Tibial artery (tissue), 4 donors: ENCODE data around the gene DNAAF1.
"Not testable (repeated sequence)": the region's sequence is repeated elsewhere in the genome, so short reads cannot be mapped to it uniquely, and the experiment has no call there.

Experiments
- DNase-seq, 2 donors: peaks; one replicate each; pipeline ENCODE4 v3.0.0-alpha.2; 2019
- H3K27ac ChIP-seq, 2 donors: fragments of 200-600 bp; sonication (generic) in 1 of 2; 1 replicate in 1 of 2; 2 replicates in 1 of 2; pipeline ENCODE4 v1.5.1; 2018 to 2019; ENCODE audit warnings: mild to moderate bottlenecking in 1 of 2
- H3K27me3 ChIP-seq, 2 donors: fragments of 200-600 bp; sonication (generic) in 1 of 2; one replicate each; pipeline versions ENCODE4 v1.5.1 to v1.6.0; 2016 to 2019
- H3K36me3 ChIP-seq, 3 donors: fragments of 200-600 bp; sonication (generic) in 2 of 3; one replicate each; pipeline ENCODE4 v1.5.1; 2016 to 2019; ENCODE audit warnings: mild to moderate bottlenecking in 2 of 3
- H3K4me1 ChIP-seq, 4 donors: fragments of 200-600 bp; sonication (generic) in 2 of 4; 1 replicate in 3 of 4; 2 replicates in 1 of 4; pipeline ENCODE4 v1.5.1; 2016 to 2019
- H3K4me3 ChIP-seq, 2 donors: fragments of 200-600 bp; sonication (generic) in 1 of 2; 1 replicate in 1 of 2; 2 replicates in 1 of 2; pipeline ENCODE4 v1.5.1; 2018 to 2019; ENCODE audit warnings: mild to moderate bottlenecking in 2 of 2
- H3K9me3 ChIP-seq, 3 donors: fragments of 200-600 bp; sonication (generic) in 1 of 3; one replicate each; pipeline ENCODE4 v1.5.1; 2016 to 2019
- CTCF ChIP-seq, 2 experiments: fragments of 200-600 bp in 1 of 2; fragments of 450-650 bp in 1 of 2; IDR thresholded peaks; one replicate each; pipeline ENCODE4 v1.5.1; 2017 to 2019; ENCODE audit warnings: antibody characterized with exemption in 2 of 2, mild to moderate bottlenecking in 1 of 2, moderate library complexity in 1 of 2
- intact Hi-C: fragments of 100-400 bp; cut with DNase I; formaldehyde crosslinking; loops from one replicate; pipeline ENCODE4 v1.15.0; 2023; ENCODE audit warnings: low total_unique reads

DNAAF1 gene

GRCh38 chr16:84110527-84110926 lies 34.6 kb upstream of the DNAAF1 start:
- peaks cover 0 to 31% (median 21%) of the 10 kb centered on the region in 4 donors for H3K4me1 ChIP-seq
- no peak overlapping the region for H3K27ac ChIP-seq
- no peaks in the 10 kb centered on the region for H3K27me3 ChIP-seq
- peaks cover 0 to 21% (median 4%) of the 10 kb centered on the region in 3 donors for H3K36me3 ChIP-seq
- DNase-seq = no peak
- TF ChIP-seq CTCF (IDR thresholded peaks at IDR 0.05) = no peak
- no peak overlapping the region for H3K4me3 ChIP-seq
- intact Hi-C loops = no loop called here
- H3K9me3 ChIP-seq = no peaks in the 10 kb centered on the region

- peaks cover 0 to 18% (median 4%) of the 10 kb centered on the region in 3 donors for H3K36me3 ChIP-seq
- peaks cover 0 to 37% (median 24%) of the 10 kb centered on the region in 4 donors for H3K4me1 ChIP-seq
- H3K4me3 ChIP-seq = no peak overlapping the region
- no peaks in the 10 kb centered on the region for H3K9me3 ChIP-seq
- no peaks in the 10 kb centered on the region for H3K27me3 ChIP-seq
- no peak overlapping the region for H3K27ac ChIP-seq
- DNase-seq = no peak
- intact Hi-C loops = no loop called here
- no peak for TF ChIP-seq CTCF (IDR thresholded peaks at IDR 0.05)
These were observed 33.6 kb upstream of the DNAAF1 start for GRCh38 chr16:84111525-84111924.

- Histone ChIP-seq H3K36me3 (peaks cover 0 to 18% (median 4%) of the 10 kb centered on the region in 3 donors), H3K4me1 (peaks cover 0 to 37% (median 24%) of the 10 kb centered on the region in 4 donors)
- intact Hi-C loops, H3K4me3 ChIP-seq, H3K9me3 ChIP-seq, H3K27me3 ChIP-seq, H3K27ac ChIP-seq, DNase-seq: not testable (repeated sequence)
These were observed 33.2 kb upstream of the DNAAF1 start for GRCh38 chr16:84111949-84112348.

- no peaks in the 10 kb centered on the region for H3K9me3 ChIP-seq
- H3K27me3 ChIP-seq = no peaks in the 10 kb centered on the region
- H3K36me3 ChIP-seq = peaks cover 0 to 2% (median 0%) of the 10 kb centered on the region in 3 donors
- H3K27ac ChIP-seq = peak overlapping the region; percentile 88 to 90
- intact Hi-C loops = no loop called here
- H3K4me3 ChIP-seq = peak overlapping the region; percentile 85 to 93
- DNase-seq = no peak
- peaks cover 0 to 28% (median 22%) of the 10 kb centered on the region in 4 donors for H3K4me1 ChIP-seq
- peak in 1 of 2 experiments; percentile 19 for TF ChIP-seq CTCF (IDR thresholded peaks at IDR 0.05)
These were observed 29.0 kb upstream of the DNAAF1 start for GRCh38 chr16:84115919-84116719.

GRCh38 chr16:84116720-84117493 lies 28.2 kb upstream of the DNAAF1 start, which contains the start of gene MBTPS1:
TSS of gene MBTPS1 (minus strand) at chr16:84116942. CDS start at chr16:84101783, 15,159 bp downstream.
- intact Hi-C loops = no loop called here
- Histone ChIP-seq H3K36me3 (peaks cover 0 to 4% (median 0%) of the 10 kb centered on the region in 3 donors), H3K4me3 (peak within 1 kb of the TSS; percentile 85 to 93), H3K4me1 (peaks cover 0 to 28% (median 21%) of the 10 kb centered on the region in 4 donors), H3K9me3 (no peaks in the 10 kb centered on the region), H3K27me3 (no peaks in the 10 kb centered on the region), H3K27ac (peak within 1 kb of the TSS; percentile 88 to 90)
- peak; percentile 96 to 99 for DNase-seq
- TF ChIP-seq CTCF (IDR thresholded peaks at IDR 0.05) = peak in 1 of 2 experiments; percentile 45
